H9 (cell line): Measurements from ENCODE around the gene LYPD1. TPM values are rescaled to one million over a fixed set of nuclear protein-coding genes. Genes with fewer than 3 reads are reported as not detected.

Experiments
- DNase-seq: peaks from one replicate; pipeline ENCODE4 v3.0.0-alpha.2; 2017
- H2AFZ ChIP-seq: one replicate; pipeline ENCODE4 v1.6.1; 2013; ENCODE audit warnings: mild to moderate bottlenecking, low read length, control low read depth, moderate library complexity
- H2AK5ac ChIP-seq: 2 replicates; pipeline ENCODE4 v1.6.1; 2013; ENCODE audit warnings: low read length, control low read depth, mixed read lengths; ENCODE audit not compliant: insufficient read length
- H2BK120ac ChIP-seq: one replicate; pipeline ENCODE4 v1.6.1; 2013; ENCODE audit warnings: low read depth, mild to moderate bottlenecking, low read length, control low read depth, inconsistent platforms; ENCODE audit not compliant: poor library complexity, severe bottlenecking
- H2BK12ac ChIP-seq: 2 replicates; pipeline ENCODE4 v1.6.1; 2013; ENCODE audit warnings: low read length, control low read depth, mixed read lengths, low read depth; ENCODE audit not compliant: insufficient read length
- H2BK15ac ChIP-seq: 2 replicates; pipeline ENCODE4 v1.6.1; 2013; ENCODE audit warnings: low read depth, low read length, control low read depth
- H2BK20ac ChIP-seq: one replicate; pipeline ENCODE4 v1.6.1; 2013; ENCODE audit warnings: low read depth, mild to moderate bottlenecking, low read length, control low read depth, inconsistent platforms; ENCODE audit not compliant: poor library complexity, severe bottlenecking
- H2BK5ac ChIP-seq: 2 replicates; pipeline ENCODE4 v1.6.1; 2013; ENCODE audit warnings: low read length, control low read depth, mixed read lengths; ENCODE audit not compliant: insufficient read length
- H3K14ac ChIP-seq: 2 replicates; pipeline ENCODE4 v1.6.1; 2013; ENCODE audit warnings: low read length, control low read depth; ENCODE audit not compliant: insufficient read depth
- H3K18ac ChIP-seq: 2 replicates; pipeline ENCODE4 v1.6.1; 2013; ENCODE audit warnings: low read depth, mild to moderate bottlenecking, mixed read lengths, low read length, control low read depth; ENCODE audit not compliant: insufficient read length
- H3K23ac ChIP-seq: 2 replicates; pipeline ENCODE4 v1.6.1; 2013; ENCODE audit warnings: low read length, control low read depth, mixed read lengths, low read depth; ENCODE audit not compliant: insufficient read length
- H3K23me2 ChIP-seq: 2 replicates; pipeline ENCODE4 v1.6.1; 2013; ENCODE audit warnings: low read depth, mild to moderate bottlenecking, mixed read lengths, low read length, control low read depth; ENCODE audit not compliant: insufficient read length, poor library complexity, severe bottlenecking
- H3K27ac ChIP-seq: 2 replicates; pipeline ENCODE4 v1.5.1; 2013; ENCODE audit warnings: low read length, control low read depth, mixed read lengths, low read depth; ENCODE audit not compliant: insufficient read length
- H3K27me3 ChIP-seq: 2 replicates; pipeline ENCODE4 v1.6.1; 2013; ENCODE audit warnings: low read length, control low read depth, inconsistent platforms; ENCODE audit not compliant: insufficient read depth
- H3K4ac ChIP-seq: 2 replicates; pipeline ENCODE4 v1.6.1; 2013; ENCODE audit warnings: low read depth, mild to moderate bottlenecking, control low read depth, inconsistent platforms, low read length, moderate library complexity
- H3K4me1 ChIP-seq: 2 replicates; pipeline ENCODE4 v1.6.1; 2013; ENCODE audit warnings: low read length, control low read depth, inconsistent platforms; ENCODE audit not compliant: insufficient read depth
- H3K4me2 ChIP-seq: 2 replicates; pipeline ENCODE4 v1.6.1; 2013; ENCODE audit warnings: low read length, control low read depth, mixed read lengths; ENCODE audit not compliant: insufficient read length, insufficient read depth
- H3K56ac ChIP-seq: 2 replicates; pipeline ENCODE4 v1.6.1; 2013; ENCODE audit warnings: low read depth, mild to moderate bottlenecking, mixed read lengths, low read length, control low read depth; ENCODE audit not compliant: insufficient read length
- H3K79me1 ChIP-seq: 2 replicates; pipeline ENCODE4 v1.6.1; 2013; ENCODE audit warnings: low read depth, mild to moderate bottlenecking, moderate library complexity, low read length, control low read depth, inconsistent platforms; ENCODE audit not compliant: insufficient read depth, poor library complexity, severe bottlenecking
- H3K79me2 ChIP-seq: 2 replicates; pipeline ENCODE4 v1.6.1; 2013; ENCODE audit warnings: low read length, control low read depth, inconsistent platforms; ENCODE audit not compliant: insufficient read depth
- H3K9ac ChIP-seq: 2 replicates; pipeline ENCODE4 v1.6.1; 2013; ENCODE audit warnings: low read length, control low read depth, mixed read lengths; ENCODE audit not compliant: insufficient read length; ENCODE audit errors: extremely low read depth
- H3K9me3 ChIP-seq: one replicate; pipeline ENCODE4 v1.6.1; 2013; ENCODE audit warnings: low read depth, low read length, inconsistent platforms; ENCODE audit not compliant: control insufficient read depth
- H3T11ph ChIP-seq: one replicate; pipeline ENCODE4 v1.6.1; 2013; ENCODE audit warnings: mild to moderate bottlenecking, low read length, control low read depth, inconsistent platforms
- H4K20me1 ChIP-seq: one replicate; pipeline ENCODE4 v1.6.1; 2013; ENCODE audit not compliant: control insufficient read depth, insufficient read length, insufficient read depth
- H4K5ac ChIP-seq: 2 replicates; pipeline ENCODE4 v1.6.1; 2013; ENCODE audit warnings: low read depth, mild to moderate bottlenecking, mixed read lengths, low read length, control low read depth; ENCODE audit not compliant: insufficient read length
- H4K8ac ChIP-seq: replicated peaks from 2 replicates; pipeline ENCODE4 v1.6.1; 2013; ENCODE audit warnings: low read length, control low read depth, mixed read lengths, low read depth; ENCODE audit not compliant: insufficient read length
- H4K91ac ChIP-seq: 2 replicates; pipeline ENCODE4 v1.6.1; 2013; ENCODE audit warnings: low read depth, mild to moderate bottlenecking, moderate library complexity, mixed read lengths, low read length, control low read depth; ENCODE audit not compliant: insufficient read length
- H3K27ac Mint-ChIP-seq, 3 experiments: 2 replicates in 2 of 3; 3 replicates in 1 of 3; pipeline ENCODE4 v1.8.0; 2020 to 2021; ENCODE audit warnings: mixed read lengths in 3 of 3, mild to moderate bottlenecking in 1 of 3, moderate library complexity in 1 of 3
- H3K27me3 Mint-ChIP-seq: 2 replicates; pipeline ENCODE4 v1.8.0; 2021; ENCODE audit warnings: low read depth, mild to moderate bottlenecking, moderate library complexity, mixed read lengths
- H3K36me3 Mint-ChIP-seq, 3 experiments: 2 replicates in 2 of 3; 3 replicates in 1 of 3; pipeline ENCODE4 v1.8.0; 2020 to 2021; ENCODE audit warnings: low read depth in 3 of 3, mixed read lengths in 3 of 3; ENCODE audit not compliant: insufficient read depth in 1 of 3
- H3K4me1 Mint-ChIP-seq, 2 experiments: 2 replicates each; pipeline ENCODE4 v1.8.0; 2020; ENCODE audit warnings: mixed read lengths in 2 of 2
- H3K4me3 Mint-ChIP-seq, 2 experiments: 2 replicates in 1 of 2; 3 replicates in 1 of 2; pipeline ENCODE4 v1.8.0; 2020 to 2021; ENCODE audit warnings: mild to moderate bottlenecking in 2 of 2, mixed read lengths in 2 of 2, moderate library complexity in 1 of 2
- H3K9me3 Mint-ChIP-seq, 2 experiments: 2 replicates in 1 of 2; 3 replicates in 1 of 2; pipeline ENCODE4 v1.8.0; 2020; ENCODE audit warnings: mild to moderate bottlenecking in 2 of 2, mixed read lengths in 2 of 2, moderate library complexity in 1 of 2
- CTCF ChIP-seq: fragments of 200-600 bp; sonication (generic); conservative IDR thresholded peaks from 3 replicates; pipeline ENCODE4 v1.8.0; 2021; ENCODE audit warnings: antibody characterized with exemption, mild to moderate bottlenecking
- WGBS: extraction: QIAGEN DNeasy Blood & Tissue Kit; methylation state at CpG from one replicate; pipeline ENCODE4 v1.1.7; 2013; ENCODE audit warnings: missing lambda C conversion rate, low lambda C conversion rate, mixed read lengths; ENCODE audit not compliant: insufficient read length; ENCODE audit errors: extremely low coverage; 5-methylcytosine and 5-hydroxymethylcytosine counted together
- total RNA-seq: library from RNA; stranded (reverse); gene quantifications from 2 replicates; pipeline ENCODE4 v1.2.1, GENCODE V29; 2021

The LYPD1 gene
- total RNA-seq, 1 experiment from 2014 or later: 10.6 TPM

GRCh38 chr2:132651115-132652045, 18.6 kb downstream of the LYPD1 start:
- Histone ChIP-seq H3K23ac (no peak overlapping the region), H2BK20ac (no peak overlapping the region), H4K8ac (no peak overlapping the region), H3K56ac (no peak overlapping the region), H3K27ac (no peak overlapping the region), H2BK15ac (no peak overlapping the region), H2AK5ac (no peak overlapping the region), H3K4ac (no peak overlapping the region), H3K79me2 (no peaks in the 10 kb centered on the region), H3T11ph (no peak overlapping the region), H3K4me2 (no peak overlapping the region), H4K20me1 (no peaks in the 10 kb centered on the region), H3K23me2 (no peaks in the 10 kb centered on the region), H3K4me1 (no peaks in the 10 kb centered on the region), H3K79me1 (no peaks in the 10 kb centered on the region), H3K18ac (no peak overlapping the region), H4K91ac (no peak overlapping the region), H3K9ac (no peak overlapping the region), H2AFZ (no peak overlapping the region), H2BK120ac (no peak overlapping the region), H2BK12ac (no peak overlapping the region), H3K9me3 (no peaks in the 10 kb centered on the region), H4K5ac (no peak overlapping the region), H3K14ac (no peak overlapping the region), H2BK5ac (no peak overlapping the region), H3K27me3 (no peaks in the 10 kb centered on the region)
- WGBS: no CpG with 5 or more reads among the region's 12 CpGs
- Mint-ChIP-seq H3K27me3 (no peaks in the 10 kb centered on the region), H3K4me1 (peaks cover 23 to 33% of the 10 kb centered on the region in 2 experiments), H3K27ac (no peak overlapping the region), H3K9me3 (no peaks in the 10 kb centered on the region), H3K4me3 (no peak overlapping the region), H3K36me3 (no peaks in the 10 kb centered on the region)
- peak; percentile 59 for DNase-seq
- TF ChIP-seq CTCF: peak; percentile 79
